GM12878 (cell line): ENCODE data around the gene ASAH2. TPM values are rescaled to one million over a fixed set of nuclear protein-coding genes. Genes with fewer than 3 reads are reported as not detected.

ENCODE experiments used
- ATAC-seq: fragments of 200-7000 bp; cut with Tn5 transposase; 3 replicates; pipeline ENCODE4 v1.9.1; 2020; ENCODE audit warnings: mild to moderate bottlenecking, moderate library complexity
- BruUV-seq: library from RNA; stranded (reverse); fragments of 400-500 nt; replicated peaks from 2 replicates; lab custom pipeline; 2021; lab: Mats Ljungman, UMichigan
- CTCF ChIA-PET: fragments of 300-600 bp; sonication (Branson Sonifier 250); formaldehyde crosslinking; extraction: SDS; loops from one replicate; lab custom pipeline; 2021; ENCODE audit warnings: inconsistent platforms; lab: Yijun Ruan, JAX
- POLR2A ChIA-PET: fragments of 350-600 bp; formaldehyde crosslinking; extraction: SDS; loops from one replicate; lab custom pipeline; 2021; ENCODE audit warnings: inconsistent platforms; lab: Charles Lee
- RAD21 ChIA-PET: fragments of 300-600 bp; sonication (Branson Sonifier 250); formaldehyde crosslinking; loops from one replicate; lab custom pipeline; 2023; ENCODE audit warnings: antibody characterized with exemption; ENCODE audit not compliant: unreplicated experiment; lab: Charles Lee
- SMC1A ChIA-PET: fragments of 300-600 bp; sonication (Branson Sonifier 250); formaldehyde crosslinking; loops from one replicate; lab custom pipeline; 2023; ENCODE audit not compliant: unreplicated experiment, uncharacterized antibody; lab: Charles Lee
- DNase-seq: peaks from one replicate; pipeline ENCODE4 v3.0.0-alpha.2; 2011; ENCODE audit warnings: low read depth, low spot score
- FAIRE-seq: peaks from 3 replicates; lab custom pipeline; 2011; peaks lifted over from hg19 to GRCh38; lab: Jason Lieb, UNC
- H2AFZ ChIP-seq: 2 replicates; pipeline ENCODE4 v1.6.0; 2011; ENCODE audit warnings: low read depth, low read length, control low read depth; ENCODE audit not compliant: control insufficient read depth
- H3K27ac ChIP-seq: 2 replicates; pipeline ENCODE4 v1.5.1; 2011; ENCODE audit warnings: control low read depth; ENCODE audit not compliant: control insufficient read depth, insufficient read depth
- H3K27me3 ChIP-seq, 2 experiments: replicated peaks in 1 of 2; 2 replicates each; pipeline versions ENCODE4 v1.6.0 to v1.6.1; 2011; ENCODE audit warnings: low read length in 1 of 2; ENCODE audit not compliant: control insufficient read depth in 2 of 2, insufficient read depth in 2 of 2
- H3K36me3 ChIP-seq, 2 experiments: 2 replicates each; pipeline ENCODE4 v1.5.1; 2011; ENCODE audit warnings: low read length in 1 of 2; ENCODE audit not compliant: control insufficient read depth in 2 of 2, insufficient read depth in 2 of 2
- H3K4me1 ChIP-seq: 2 replicates; pipeline ENCODE4 v1.6.1; 2011; ENCODE audit warnings: mild to moderate bottlenecking, low read length, moderate library complexity, mixed read lengths; ENCODE audit not compliant: control insufficient read depth, insufficient read depth
- H3K4me2 ChIP-seq: 2 replicates; pipeline ENCODE4 v1.6.0; 2011; ENCODE audit warnings: control low read depth; ENCODE audit not compliant: control insufficient read depth, insufficient read depth
- H3K4me3 ChIP-seq: fragments of 200-600 bp; sonication (generic); 2 replicates; pipeline ENCODE4 v1.5.1; 2016
- H3K79me2 ChIP-seq: 2 replicates; pipeline ENCODE4 v1.6.0; 2011; ENCODE audit warnings: low read length; ENCODE audit not compliant: control insufficient read depth, insufficient read depth
- H3K9ac ChIP-seq: 2 replicates; pipeline ENCODE4 v1.8.0; 2011; ENCODE audit warnings: low read length, control low read depth, mixed read lengths; ENCODE audit not compliant: control insufficient read depth, insufficient read depth
- H3K9me3 ChIP-seq: replicated peaks from 3 replicates; pipeline ENCODE4 v1.5.1; 2011; ENCODE audit warnings: mild to moderate bottlenecking, low read length; ENCODE audit not compliant: control insufficient read depth, insufficient read depth
- H4K20me1 ChIP-seq: 2 replicates; pipeline ENCODE4 v1.6.0; 2011; ENCODE audit not compliant: control insufficient read depth, insufficient read depth
- ASH2L ChIP-seq: fragments of 300-600, 200-600 bp; sonication (generic); IDR thresholded peaks from 2 replicates; pipeline ENCODE4 v1.6.1; 2017; ENCODE audit warnings: low read depth, mild to moderate bottlenecking, borderline replicate concordance
- BACH1 ChIP-seq: fragments of 450-650 bp; IDR thresholded peaks from 2 replicates; pipeline ENCODE4 v1.6.1; 2017; ENCODE audit warnings: mild to moderate bottlenecking, borderline replicate concordance
- CHD2 ChIP-seq: IDR thresholded peaks from 2 replicates; pipeline ENCODE4 v1.6.1; 2011; ENCODE audit warnings: low read depth, low read length, improper control_type of control experiment, borderline replicate concordance
- DPF2 ChIP-seq: fragments of 450-650 bp; IDR thresholded peaks from 2 replicates; pipeline ENCODE4 v1.6.1; 2017; ENCODE audit warnings: mild to moderate bottlenecking
- EZH2 ChIP-seq: IDR thresholded peaks from 2 replicates; pipeline ENCODE4 v1.6.1; 2012; ENCODE audit warnings: low read depth, mild to moderate bottlenecking, control low read depth, inconsistent platforms, low read length, borderline replicate concordance; ENCODE audit not compliant: control insufficient read depth
- FOXK2 ChIP-seq: fragments of 450-650 bp; IDR thresholded peaks from 2 replicates; pipeline ENCODE4 v1.6.1; 2017; ENCODE audit warnings: mild to moderate bottlenecking, moderate library complexity
- HDAC2 ChIP-seq: fragments of 200-600 bp; sonication (generic); IDR thresholded peaks from 2 replicates; pipeline ENCODE4 v1.6.1; 2017
- IKZF2 ChIP-seq, 2 experiments: fragments of 450-650 bp; IDR thresholded peaks; 2 replicates each; pipeline ENCODE4 v1.6.1; 2017; ENCODE audit warnings: mild to moderate bottlenecking in 2 of 2, moderate library complexity in 2 of 2
- NBN ChIP-seq: fragments of 450-650 bp; IDR thresholded peaks from 2 replicates; pipeline ENCODE4 v1.6.1; 2016
- NR2F1 ChIP-seq: fragments of 450-650 bp; conservative IDR thresholded peaks from 2 replicates; pipeline ENCODE4 v1.6.1; 2017; ENCODE audit warnings: mild to moderate bottlenecking
- PAX5 ChIP-seq: IDR thresholded peaks from 2 replicates; pipeline ENCODE4 v1.6.1; 2011; ENCODE audit warnings: low read depth, low read length, borderline replicate concordance
- STAT1 ChIP-seq: fragments of 450-650 bp; conservative IDR thresholded peaks from 2 replicates; pipeline ENCODE4 v1.6.1; 2014; ENCODE audit warnings: antibody characterized with exemption, mild to moderate bottlenecking
- ZNF384 ChIP-seq: IDR thresholded peaks from 2 replicates; pipeline ENCODE4 v1.6.1; 2012; ENCODE audit warnings: low read depth, mild to moderate bottlenecking, low read length, improper control_type of control experiment, borderline replicate concordance
- WGBS: methylation state at CpG from one replicate; pipeline ENCODE4 v1.1.6; 2016; ENCODE audit warnings: low lambda C conversion rate; ENCODE audit not compliant: insufficient replicate concordance, insufficient coverage; ENCODE audit errors: missing lambda C conversion rate; 5-methylcytosine and 5-hydroxymethylcytosine counted together
- in situ Hi-C: fragments of 300-500 bp; cut with MboI; formaldehyde crosslinking; loops from 9 replicates; pipeline ENCODE4 v1.14.3; 2018; ENCODE audit warnings: mixed read lengths
- intact Hi-C: fragments of 100-400 bp; cut with micrococcal nuclease; formaldehyde crosslinking; loops from one replicate; pipeline ENCODE4 v1.14.2; 2022; ENCODE audit not compliant: unreplicated experiment
- polyA plus RNA-seq, 11 experiments: library from polyadenylated mRNA; depleted of rRNA in 4 of 11; unstranded in 6 of 11; stranded (reverse) in 5 of 11; fragments of >200 nt; fragmentation: Nextera tagmentation in 4 of 11; fragmentation: Illumina TruSeq in 1 of 11; extraction: Ambion mirVana in 4 of 11; extraction: Trizol in 1 of 11; gene quantifications; 1 replicate in 1 of 11; 2 replicates in 10 of 11; pipeline versions ENCODE4 v1.2.1 to v1.2.3, GENCODE V29; 2011 to 2016; ENCODE audit warnings: inconsistent platforms in 2 of 11, missing spikeins in 2 of 11, low read depth in 1 of 11
- total RNA-seq, 4 experiments: library from RNA; depleted of rRNA in 3 of 4; stranded (reverse); fragments of >200 nt in 3 of 4; fragmentation: Illumina TruSeq in 1 of 4; extraction: Trizol in 1 of 4; gene quantifications; 2 replicates each; pipeline versions ENCODE4 v1.2.1 to v1.2.3, GENCODE V29; 2013 to 2021
- TF ChIP-seq, protein P1 (sequence below): fragments of 450-650 bp; IDR thresholded peaks from 2 replicates; pipeline ENCODE4 v1.6.1; 2017; ENCODE audit warnings: antibody characterized with exemption, mild to moderate bottlenecking, moderate library complexity

Gene ASAH2
- total and polyA plus RNA-seq, 10 of the 15 experiments (the other 5 are each of a cell fraction or from before 2014, with no cell fraction given) = 0.23 to 2.3 (median 1.1) TPM

DNA sequence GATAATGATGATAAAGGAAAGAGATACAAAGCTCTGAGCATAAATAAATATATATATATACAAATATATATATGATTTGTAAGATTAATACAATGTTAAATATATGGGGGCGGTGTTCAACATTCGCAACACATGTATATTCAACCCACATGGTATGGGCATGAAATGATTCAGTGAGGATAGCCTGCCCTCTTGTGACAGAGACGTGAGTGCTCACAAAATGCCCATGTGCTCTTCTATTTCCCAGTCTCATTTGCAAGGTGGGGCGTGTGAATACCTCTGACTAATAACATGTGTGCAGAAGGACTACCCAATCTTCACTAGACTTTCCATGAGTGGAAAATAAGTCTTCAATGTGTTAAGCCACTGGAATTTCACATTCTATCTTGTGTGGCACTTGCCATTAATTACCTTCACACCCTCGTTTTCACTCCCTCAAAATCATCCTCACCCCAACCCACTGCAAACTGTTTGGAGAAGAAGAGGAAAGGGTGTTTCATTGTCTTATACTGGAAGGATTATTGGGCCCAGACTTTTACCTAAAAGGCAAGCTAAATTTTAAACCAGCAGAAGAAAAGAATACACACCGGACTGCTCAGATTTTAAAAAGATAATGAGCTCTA, 26.9 kb downstream of the ASAH2 start (continued):
- no peak for TF ChIP-seq NBN
- no peak for TF ChIP-seq HDAC2

GRCh38 chr10:50222199-50222598, 29.1 kb downstream of the ASAH2 start:
- Histone ChIP-seq H3K36me3 (no peaks in the 10 kb centered on the region), H3K79me2 (no peaks in the 10 kb centered on the region), H3K9me3 (no peaks in the 10 kb centered on the region), H3K27me3 (no peaks in the 10 kb centered on the region), H3K4me2 (no peak overlapping the region), H3K4me3 (no peak overlapping the region), H3K4me1 (no peaks in the 10 kb centered on the region), H2AFZ (no peak overlapping the region), H3K27ac (no peak overlapping the region), H4K20me1 (no peaks in the 10 kb centered on the region), H3K9ac (no peak overlapping the region)
- DNase-seq (no peak), FAIRE-seq (no peak), ATAC-seq (no peak)
- ChIA-PET POLR2A (interaction anchor here (0.6 kb wide), 1 partner anchor 56 kb away, joined by 6 read pairs; no protein-coding TSS in a partner anchor), RAD21 (interaction anchor here (1.8 to 2.0 kb wide), 2 partner anchors 53 to 627 kb away, joined by 4 to 6 read pairs; no protein-coding TSS in a partner anchor), CTCF (interaction anchor here (1.0 to 6.1 kb wide), 5 partner anchors 9 to 628 kb away, joined by 3 to 61 read pairs (median 4); no protein-coding TSS in a partner anchor), SMC1A (interaction anchor here (1.7 to 4.8 kb wide), 5 partner anchors 12 to 628 kb away, joined by 3 to 27 read pairs (median 4); no protein-coding TSS in a partner anchor)
- WGBS = 33% methylated on average over 2 of the region's 2 CpGs
- BruUV-seq = no TSS peak
- intact Hi-C loops = no loop called here
- in situ Hi-C loops = no loop called here
- no peak for TF ChIP-seq PAX5
- TF ChIP-seq ASH2L = no peak
- TF ChIP-seq NR2F1 = no peak
- no peak for TF ChIP-seq EZH2
- no peak for TF ChIP-seq FOXK2
- TF ChIP-seq DPF2 = no peak
- TF ChIP-seq, protein P1, sequence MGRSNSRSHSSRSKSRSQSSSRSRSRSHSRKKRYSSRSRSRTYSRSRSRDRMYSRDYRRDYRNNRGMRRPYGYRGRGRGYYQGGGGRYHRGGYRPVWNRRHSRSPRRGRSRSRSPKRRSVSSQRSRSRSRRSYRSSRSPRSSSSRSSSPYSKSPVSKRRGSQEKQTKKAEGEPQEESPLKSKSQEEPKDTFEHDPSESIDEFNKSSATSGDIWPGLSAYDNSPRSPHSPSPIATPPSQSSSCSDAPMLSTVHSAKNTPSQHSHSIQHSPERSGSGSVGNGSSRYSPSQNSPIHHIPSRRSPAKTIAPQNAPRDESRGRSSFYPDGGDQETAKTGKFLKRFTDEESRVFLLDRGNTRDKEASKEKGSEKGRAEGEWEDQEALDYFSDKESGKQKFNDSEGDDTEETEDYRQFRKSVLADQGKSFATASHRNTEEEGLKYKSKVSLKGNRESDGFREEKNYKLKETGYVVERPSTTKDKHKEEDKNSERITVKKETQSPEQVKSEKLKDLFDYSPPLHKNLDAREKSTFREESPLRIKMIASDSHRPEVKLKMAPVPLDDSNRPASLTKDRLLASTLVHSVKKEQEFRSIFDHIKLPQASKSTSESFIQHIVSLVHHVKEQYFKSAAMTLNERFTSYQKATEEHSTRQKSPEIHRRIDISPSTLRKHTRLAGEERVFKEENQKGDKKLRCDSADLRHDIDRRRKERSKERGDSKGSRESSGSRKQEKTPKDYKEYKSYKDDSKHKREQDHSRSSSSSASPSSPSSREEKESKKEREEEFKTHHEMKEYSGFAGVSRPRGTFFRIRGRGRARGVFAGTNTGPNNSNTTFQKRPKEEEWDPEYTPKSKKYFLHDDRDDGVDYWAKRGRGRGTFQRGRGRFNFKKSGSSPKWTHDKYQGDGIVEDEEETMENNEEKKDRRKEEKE = no peak
- no peak for TF ChIP-seq BACH1
- no peak for TF ChIP-seq CHD2
- TF ChIP-seq IKZF2 (IDR thresholded peaks at IDR 0.05) = no peak
- no peak for TF ChIP-seq STAT1
- TF ChIP-seq ZNF384 = no peak
